A549 (cell line): ENCODE measurements around the gene HOXB7. TPM values are rescaled to one million over a fixed set of nuclear protein-coding genes. Genes with fewer than 3 reads are reported as not detected.

ENCODE experiments used
- ATAC-seq, 2 experiments: fragments of 200-7000 bp in 1 of 2; fragments of >200 bp in 1 of 2; cut with Nextera tagmentation in 1 of 2; cut with Tn5 transposase in 1 of 2; 3 replicates each; pipeline versions ENCODE4 v1.8.0 to v1.9.1; 2018 to 2020; ENCODE audit warnings: mild to moderate bottlenecking in 1 of 2, moderate library complexity in 1 of 2
- CTCF ChIA-PET: fragments of 300-600 bp; sonication (Branson Sonifier 250); formaldehyde crosslinking; extraction: SDS; loops from one replicate; lab custom pipeline; 2021; ENCODE audit warnings: antibody characterized with exemption, inconsistent platforms; lab: Yijun Ruan, JAX
- POLR2A ChIA-PET: fragments of 350-600 bp; formaldehyde crosslinking; extraction: SDS; loops from one replicate; lab custom pipeline; 2021; ENCODE audit warnings: antibody characterized with exemption, inconsistent platforms; lab: Yijun Ruan, JAX
- DNase-seq, 2 experiments: peaks; one replicate each; pipeline versions ENCODE4 v3.0.0 to v3.0.0-alpha.2; 2011 to 2016; ENCODE audit warnings: low read depth in 1 of 2, low spot score in 1 of 2
- FAIRE-seq: peaks from 2 replicates; lab custom pipeline; 2011; peaks lifted over from hg19 to GRCh38; lab: Jason Lieb, UNC
- H3K27ac ChIP-seq, 2 experiments: fragments of >200 bp; sonication (Bioruptor Twin); formaldehyde crosslinking; 3 replicates each; pipeline ENCODE4 v1.5.1; 2016 to 2017
- H3K4me1 ChIP-seq: fragments of >200 bp; sonication (Bioruptor Twin); formaldehyde crosslinking; 3 replicates; pipeline ENCODE4 v1.6.1; 2016
- H3K4me2 ChIP-seq: fragments of >200 bp; sonication (Bioruptor Twin); formaldehyde crosslinking; 3 replicates; pipeline ENCODE4 v1.6.1; 2016
- H3K4me3 ChIP-seq: fragments of >200 bp; sonication (Bioruptor Twin); formaldehyde crosslinking; 3 replicates; pipeline ENCODE4 v1.5.1; 2016
- H3K9me3 ChIP-seq: fragments of >200 bp; sonication (Bioruptor Twin); formaldehyde crosslinking; 3 replicates; pipeline ENCODE4 v1.6.1; 2016
- BHLHE40 ChIP-seq: IDR thresholded peaks from 2 replicates; pipeline ENCODE4 v1.6.1; 2012; ENCODE audit warnings: low read depth, low read length, inconsistent platforms
- CBX2 ChIP-seq: fragments of 200-600 bp; sonication (generic); IDR thresholded peaks from 2 replicates; pipeline ENCODE4 v1.6.1; 2016; ENCODE audit warnings: low read depth, mild to moderate bottlenecking, borderline replicate concordance
- CEBPB ChIP-seq, 2 experiments: fragments of >200 bp in 1 of 2; sonication (Bioruptor Twin) in 1 of 2; formaldehyde crosslinking in 1 of 2; IDR thresholded peaks; 2 replicates each; pipeline ENCODE4 v1.6.1; 2012 to 2016
- CHD2 ChIP-seq: fragments of 150-350 bp; IDR thresholded peaks from 2 replicates; pipeline ENCODE4 v1.6.1; 2014; ENCODE audit warnings: low read length; ENCODE audit not compliant: partially characterized antibody
- CHD4 ChIP-seq: fragments of 200-600 bp; sonication (generic); IDR thresholded peaks from 2 replicates; pipeline ENCODE4 v1.6.1; 2016; ENCODE audit warnings: antibody characterized with exemption, mild to moderate bottlenecking, borderline replicate concordance
- CTCF ChIP-seq: fragments of >200 bp; sonication (Bioruptor Twin); formaldehyde crosslinking; IDR thresholded peaks from 3 replicates; pipeline ENCODE4 v1.5.1; 2016
- EHF ChIP-seq: fragments of 250-450 bp; sonication (Bioruptor Pico); IDR thresholded peaks from 2 replicates; pipeline ENCODE4 v1.5.0; 2020; ENCODE audit warnings: mild to moderate bottlenecking
- EHMT2 ChIP-seq: fragments of 200-600 bp; sonication (generic); IDR thresholded peaks from 2 replicates; pipeline ENCODE4 v1.6.1; 2016; ENCODE audit warnings: antibody characterized with exemption, low read depth, mild to moderate bottlenecking, moderate library complexity
- EP300 ChIP-seq, 2 experiments: fragments of >200 bp; sonication (Bioruptor Twin); formaldehyde crosslinking; IDR thresholded peaks; 2 replicates in 1 of 2; 3 replicates in 1 of 2; pipeline ENCODE4 v1.6.1; 2016 to 2017
- ESRRA ChIP-seq: fragments of 150-350 bp; IDR thresholded peaks from 2 replicates; pipeline ENCODE4 v1.6.1; 2014; ENCODE audit warnings: mild to moderate bottlenecking, low read length, borderline replicate concordance
- FOSB ChIP-seq: fragments of 250-450 bp; sonication (Bioruptor Pico); IDR thresholded peaks from 2 replicates; pipeline ENCODE4 v1.5.0; 2020; ENCODE audit warnings: mild to moderate bottlenecking, moderate library complexity
- GATA3 ChIP-seq: IDR thresholded peaks from 2 replicates; pipeline ENCODE4 v1.6.1; 2012; ENCODE audit warnings: borderline replicate concordance
- HDAC2 ChIP-seq: fragments of 200-600 bp; sonication (generic); IDR thresholded peaks from 2 replicates; pipeline ENCODE4 v1.6.1; 2016
- HOXA7 ChIP-seq: fragments of 250-450 bp; sonication (Bioruptor Pico); IDR thresholded peaks from 2 replicates; pipeline ENCODE4 v1.5.0; 2020; ENCODE audit warnings: mild to moderate bottlenecking, moderate library complexity
- HOXB13 ChIP-seq: fragments of 250-450 bp; sonication (Bioruptor Pico); IDR thresholded peaks from 2 replicates; pipeline ENCODE4 v1.5.0; 2020; ENCODE audit warnings: low read depth, mild to moderate bottlenecking, moderate library complexity
- JUNB ChIP-seq: fragments of >200 bp; sonication (Bioruptor Twin); formaldehyde crosslinking; IDR thresholded peaks from 2 replicates; pipeline ENCODE4 v1.6.1; 2016
- KDM5A ChIP-seq: fragments of 200-600 bp; sonication (generic); IDR thresholded peaks from 2 replicates; pipeline ENCODE4 v1.6.1; 2016; ENCODE audit warnings: antibody characterized with exemption, mild to moderate bottlenecking
- MAFK ChIP-seq: fragments of 450-650 bp; IDR thresholded peaks from 2 replicates; pipeline ENCODE4 v1.6.1; 2014; ENCODE audit not compliant: partially characterized antibody
- NFE2L2 ChIP-seq: fragments of 150-350 bp; conservative IDR thresholded peaks from 2 replicates; pipeline ENCODE4 v1.6.1; 2014; ENCODE audit warnings: low read length
- NPAS2 ChIP-seq: fragments of 250-450 bp; sonication (Bioruptor Pico); IDR thresholded peaks from 2 replicates; pipeline ENCODE4 v1.8.0; 2022; ENCODE audit warnings: mild to moderate bottlenecking, moderate library complexity, borderline replicate concordance
- NR3C1 ChIP-seq: fragments of >200 bp; sonication (Bioruptor Twin); formaldehyde crosslinking; IDR thresholded peaks from 3 replicates; pipeline ENCODE4 v1.6.1; 2017
- PHF8 ChIP-seq: fragments of 200-600 bp; sonication (generic); IDR thresholded peaks from 2 replicates; pipeline ENCODE4 v1.6.1; 2016; ENCODE audit warnings: low read depth, mild to moderate bottlenecking, antibody characterized with exemption, moderate library complexity, borderline replicate concordance
- POLR2AphosphoS2 ChIP-seq: conservative IDR thresholded peaks from 2 replicates; pipeline ENCODE4 v1.6.1; 2012; ENCODE audit warnings: low read length, improper control_type of control experiment, inconsistent platforms
- RARB ChIP-seq: fragments of 250-450 bp; sonication (Bioruptor Pico); IDR thresholded peaks from 2 replicates; pipeline ENCODE4 v1.8.0; 2021; ENCODE audit warnings: mild to moderate bottlenecking, moderate library complexity
- RNF2 ChIP-seq: fragments of 200-600 bp; sonication (generic); IDR thresholded peaks from 2 replicates; pipeline ENCODE4 v1.6.1; 2016; ENCODE audit warnings: low read depth, mild to moderate bottlenecking, antibody characterized with exemption, moderate library complexity, borderline replicate concordance
- SMC3 ChIP-seq: fragments of >200 bp; sonication (Bioruptor Twin); formaldehyde crosslinking; IDR thresholded peaks from 3 replicates; pipeline ENCODE4 v1.6.1; 2018; ENCODE audit warnings: inconsistent platforms
- SREBF2 ChIP-seq: fragments of 450-650 bp; IDR thresholded peaks from 2 replicates; pipeline ENCODE4 v1.6.1; 2014; ENCODE audit warnings: mild to moderate bottlenecking, moderate library complexity
- TFCP2L1 ChIP-seq: fragments of 250-450 bp; sonication (Bioruptor Pico); IDR thresholded peaks from 2 replicates; pipeline ENCODE4 v1.5.0; 2021; ENCODE audit warnings: mild to moderate bottlenecking
- USF2 ChIP-seq: fragments of 450-650 bp; IDR thresholded peaks from 2 replicates; pipeline ENCODE4 v1.6.1; 2014; ENCODE audit warnings: antibody characterized with exemption
- ZC3H11A ChIP-seq: fragments of 450-650 bp; IDR thresholded peaks from 2 replicates; pipeline ENCODE4 v1.6.1; 2014; ENCODE audit warnings: antibody characterized with exemption, mild to moderate bottlenecking
- WGBS: methylation state at CpG from one replicate; pipeline ENCODE4 v1.1.6; 2017; ENCODE audit errors: missing lambda C conversion rate; 5-methylcytosine and 5-hydroxymethylcytosine counted together
- polyA plus RNA-seq, 4 experiments: library from polyadenylated mRNA; depleted of rRNA in 3 of 4; stranded (reverse); fragments of >200 nt; fragmentation: RNase III in 1 of 4; extraction: RNeasy Plus Mini Kit Qiagen cat#74134 plus additional on column Dnase treatment in 1 of 4; gene quantifications; 2 replicates in 3 of 4; 3 replicates in 1 of 4; pipeline ENCODE4 v1.2.3, GENCODE V29; 2011 to 2017

HOXB7 gene
- polyA plus RNA-seq, 2 of the 4 experiments (the other 2 are of a cell fraction), result 22.3 to 32.3 TPM

- no peak overlapping the region for H3K4me3 ChIP-seq
- TF ChIP-seq HDAC2, result no peak
- TF ChIP-seq ESRRA, result no peak
- TF ChIP-seq SREBF2, result no peak
- no peak for TF ChIP-seq FOSB (CRISPR knock-in tag)
- TF ChIP-seq TFCP2L1, result no peak
- TF ChIP-seq KDM5A, result no peak
- TF ChIP-seq EHF, result no peak
- no peak for TF ChIP-seq CEBPB (IDR thresholded peaks at IDR 0.05)
- TF ChIP-seq CHD4, result no peak
- no peak for TF ChIP-seq USF2
- TF ChIP-seq POLR2AphosphoS2, result no peak
- no peak for TF ChIP-seq RARB
- TF ChIP-seq CHD2, result no peak
- TF ChIP-seq EP300 (IDR thresholded peaks at IDR 0.05), result no peak
- TF ChIP-seq CTCF, result no peak
- TF ChIP-seq, all 56 proteins: peak for 0
- Histone ChIP-seq H3K4me1 (peaks cover 32% of the 10 kb centered on the region), H3K9me3 (no peaks in the 10 kb centered on the region), H3K27ac (no peak overlapping the region), H3K4me2 (no peak overlapping the region)
- ChIA-PET CTCF (interaction anchor here (1.1 to 2.3 kb wide), 5 partner anchors 14 to 246 kb away, joined by 3 to 19 read pairs (median 5); no protein-coding TSS in a partner anchor), POLR2A (no interaction called here)
- ATAC-seq (no peak), DNase-seq (no peak), FAIRE-seq (no peak)
- 94% methylated on average over 34 of the region's 35 CpGs for WGBS
Observed at GRCh38 chr17:48633266-48633677, 22.5 kb upstream of the HOXB7 start.

GRCh38 chr17:48632579-48633265, 21.9 kb upstream of the HOXB7 start:
- FAIRE-seq (no peak), DNase-seq (no peak), ATAC-seq (no peak)
- POLR2A ChIA-PET, result no interaction called here
- H3K27ac ChIP-seq, result no peak overlapping the region
- H3K4me1 ChIP-seq, result peaks cover 27% of the 10 kb centered on the region
- 91% methylated on average over 7 of the region's 7 CpGs for WGBS
- CTCF ChIA-PET, result interaction anchor here (1.1 to 2.3 kb wide), 8 partner anchors 10 to 246 kb away, joined by 3 to 19 read pairs (median 5); no protein-coding TSS in a partner anchor
- H3K4me2 ChIP-seq, result no peak overlapping the region
- no peak for TF ChIP-seq SMC3
- TF ChIP-seq BHLHE40, result no peak
- TF ChIP-seq TFCP2L1, result no peak
- no peak for TF ChIP-seq RARB
- TF ChIP-seq GATA3, result no peak
- no peaks in the 10 kb centered on the region for H3K9me3 ChIP-seq
- no peak overlapping the region for H3K4me3 ChIP-seq

- FAIRE-seq (no peak), DNase-seq (no peak), ATAC-seq (no peak)
- WGBS, result 91% methylated on average over 7 of the region's 7 CpGs
- Histone ChIP-seq H3K4me2 (no peak overlapping the region), H3K4me3 (no peak overlapping the region), H3K9me3 (no peaks in the 10 kb centered on the region), H3K4me1 (peaks cover 23% of the 10 kb centered on the region), H3K27ac (no peak overlapping the region)
- ChIA-PET CTCF (interaction anchor here (1.0 to 2.3 kb wide), 11 partner anchors 9 to 247 kb away, joined by 3 to 19 read pairs (median 4); no protein-coding TSS in a partner anchor), POLR2A (no interaction called here)
- no peak for TF ChIP-seq MAFK
- no peak for TF ChIP-seq CTCF
- TF ChIP-seq NR3C1, result no peak
- no peak for TF ChIP-seq NPAS2 (CRISPR knock-in tag)
- TF ChIP-seq ZC3H11A, result no peak
- no peak for TF ChIP-seq ESRRA
- TF ChIP-seq PHF8, result no peak
- no peak for TF ChIP-seq JUNB
- no peak for TF ChIP-seq NFE2L2
- no peak for TF ChIP-seq CBX2
- no peak for TF ChIP-seq FOSB (CRISPR knock-in tag)
- no peak for TF ChIP-seq EHMT2
- no peak for TF ChIP-seq HOXB13 (CRISPR knock-in tag)
- TF ChIP-seq HOXA7 (CRISPR knock-in tag), result no peak
- TF ChIP-seq RNF2, result no peak
Observed at GRCh38 chr17:48631693-48632578, 21.1 kb upstream of the HOXB7 start.
